H9 (cell line): Measurements from ENCODE around the gene OR51V1. TPM values are rescaled to one million over a fixed set of nuclear protein-coding genes. Genes with fewer than 3 reads are reported as not detected.

ENCODE experiments used
- DNase-seq: peaks from one replicate; pipeline ENCODE4 v3.0.0-alpha.2; 2017
- H2AFZ ChIP-seq: one replicate; pipeline ENCODE4 v1.6.1; 2013; ENCODE audit warnings: mild to moderate bottlenecking, low read length, control low read depth, moderate library complexity
- H2AK5ac ChIP-seq: 2 replicates; pipeline ENCODE4 v1.6.1; 2013; ENCODE audit warnings: low read length, control low read depth, mixed read lengths; ENCODE audit not compliant: insufficient read length
- H2BK120ac ChIP-seq: one replicate; pipeline ENCODE4 v1.6.1; 2013; ENCODE audit warnings: low read depth, mild to moderate bottlenecking, low read length, control low read depth, inconsistent platforms; ENCODE audit not compliant: poor library complexity, severe bottlenecking
- H2BK12ac ChIP-seq: 2 replicates; pipeline ENCODE4 v1.6.1; 2013; ENCODE audit warnings: low read length, control low read depth, mixed read lengths, low read depth; ENCODE audit not compliant: insufficient read length
- H2BK15ac ChIP-seq: 2 replicates; pipeline ENCODE4 v1.6.1; 2013; ENCODE audit warnings: low read depth, low read length, control low read depth
- H2BK20ac ChIP-seq: one replicate; pipeline ENCODE4 v1.6.1; 2013; ENCODE audit warnings: low read depth, mild to moderate bottlenecking, low read length, control low read depth, inconsistent platforms; ENCODE audit not compliant: poor library complexity, severe bottlenecking
- H2BK5ac ChIP-seq: 2 replicates; pipeline ENCODE4 v1.6.1; 2013; ENCODE audit warnings: low read length, control low read depth, mixed read lengths; ENCODE audit not compliant: insufficient read length
- H3K14ac ChIP-seq: 2 replicates; pipeline ENCODE4 v1.6.1; 2013; ENCODE audit warnings: low read length, control low read depth; ENCODE audit not compliant: insufficient read depth
- H3K18ac ChIP-seq: 2 replicates; pipeline ENCODE4 v1.6.1; 2013; ENCODE audit warnings: low read depth, mild to moderate bottlenecking, mixed read lengths, low read length, control low read depth; ENCODE audit not compliant: insufficient read length
- H3K23ac ChIP-seq: 2 replicates; pipeline ENCODE4 v1.6.1; 2013; ENCODE audit warnings: low read length, control low read depth, mixed read lengths, low read depth; ENCODE audit not compliant: insufficient read length
- H3K23me2 ChIP-seq: 2 replicates; pipeline ENCODE4 v1.6.1; 2013; ENCODE audit warnings: low read depth, mild to moderate bottlenecking, mixed read lengths, low read length, control low read depth; ENCODE audit not compliant: insufficient read length, poor library complexity, severe bottlenecking
- H3K27ac ChIP-seq: 2 replicates; pipeline ENCODE4 v1.5.1; 2013; ENCODE audit warnings: low read length, control low read depth, mixed read lengths, low read depth; ENCODE audit not compliant: insufficient read length
- H3K27me3 ChIP-seq: 2 replicates; pipeline ENCODE4 v1.6.1; 2013; ENCODE audit warnings: low read length, control low read depth, inconsistent platforms; ENCODE audit not compliant: insufficient read depth
- H3K4ac ChIP-seq: 2 replicates; pipeline ENCODE4 v1.6.1; 2013; ENCODE audit warnings: low read depth, mild to moderate bottlenecking, control low read depth, inconsistent platforms, low read length, moderate library complexity
- H3K4me1 ChIP-seq: 2 replicates; pipeline ENCODE4 v1.6.1; 2013; ENCODE audit warnings: low read length, control low read depth, inconsistent platforms; ENCODE audit not compliant: insufficient read depth
- H3K4me2 ChIP-seq: 2 replicates; pipeline ENCODE4 v1.6.1; 2013; ENCODE audit warnings: low read length, control low read depth, mixed read lengths; ENCODE audit not compliant: insufficient read length, insufficient read depth
- H3K56ac ChIP-seq: 2 replicates; pipeline ENCODE4 v1.6.1; 2013; ENCODE audit warnings: low read depth, mild to moderate bottlenecking, mixed read lengths, low read length, control low read depth; ENCODE audit not compliant: insufficient read length
- H3K79me1 ChIP-seq: 2 replicates; pipeline ENCODE4 v1.6.1; 2013; ENCODE audit warnings: low read depth, mild to moderate bottlenecking, moderate library complexity, low read length, control low read depth, inconsistent platforms; ENCODE audit not compliant: insufficient read depth, poor library complexity, severe bottlenecking
- H3K79me2 ChIP-seq: 2 replicates; pipeline ENCODE4 v1.6.1; 2013; ENCODE audit warnings: low read length, control low read depth, inconsistent platforms; ENCODE audit not compliant: insufficient read depth
- H3K9ac ChIP-seq: 2 replicates; pipeline ENCODE4 v1.6.1; 2013; ENCODE audit warnings: low read length, control low read depth, mixed read lengths; ENCODE audit not compliant: insufficient read length; ENCODE audit errors: extremely low read depth
- H3K9me3 ChIP-seq: one replicate; pipeline ENCODE4 v1.6.1; 2013; ENCODE audit warnings: low read depth, low read length, inconsistent platforms; ENCODE audit not compliant: control insufficient read depth
- H3T11ph ChIP-seq: one replicate; pipeline ENCODE4 v1.6.1; 2013; ENCODE audit warnings: mild to moderate bottlenecking, low read length, control low read depth, inconsistent platforms
- H4K20me1 ChIP-seq: one replicate; pipeline ENCODE4 v1.6.1; 2013; ENCODE audit not compliant: control insufficient read depth, insufficient read length, insufficient read depth
- H4K5ac ChIP-seq: 2 replicates; pipeline ENCODE4 v1.6.1; 2013; ENCODE audit warnings: low read depth, mild to moderate bottlenecking, mixed read lengths, low read length, control low read depth; ENCODE audit not compliant: insufficient read length
- H4K8ac ChIP-seq: replicated peaks from 2 replicates; pipeline ENCODE4 v1.6.1; 2013; ENCODE audit warnings: low read length, control low read depth, mixed read lengths, low read depth; ENCODE audit not compliant: insufficient read length
- H4K91ac ChIP-seq: 2 replicates; pipeline ENCODE4 v1.6.1; 2013; ENCODE audit warnings: low read depth, mild to moderate bottlenecking, moderate library complexity, mixed read lengths, low read length, control low read depth; ENCODE audit not compliant: insufficient read length
- H3K27ac Mint-ChIP-seq, 3 experiments: 2 replicates in 2 of 3; 3 replicates in 1 of 3; pipeline ENCODE4 v1.8.0; 2020 to 2021; ENCODE audit warnings: mixed read lengths in 3 of 3, mild to moderate bottlenecking in 1 of 3, moderate library complexity in 1 of 3
- H3K27me3 Mint-ChIP-seq: 2 replicates; pipeline ENCODE4 v1.8.0; 2021; ENCODE audit warnings: low read depth, mild to moderate bottlenecking, moderate library complexity, mixed read lengths
- H3K36me3 Mint-ChIP-seq, 3 experiments: 2 replicates in 2 of 3; 3 replicates in 1 of 3; pipeline ENCODE4 v1.8.0; 2020 to 2021; ENCODE audit warnings: low read depth in 3 of 3, mixed read lengths in 3 of 3; ENCODE audit not compliant: insufficient read depth in 1 of 3
- H3K4me1 Mint-ChIP-seq, 2 experiments: 2 replicates each; pipeline ENCODE4 v1.8.0; 2020; ENCODE audit warnings: mixed read lengths in 2 of 2
- H3K4me3 Mint-ChIP-seq, 2 experiments: 2 replicates in 1 of 2; 3 replicates in 1 of 2; pipeline ENCODE4 v1.8.0; 2020 to 2021; ENCODE audit warnings: mild to moderate bottlenecking in 2 of 2, mixed read lengths in 2 of 2, moderate library complexity in 1 of 2
- H3K9me3 Mint-ChIP-seq, 2 experiments: 2 replicates in 1 of 2; 3 replicates in 1 of 2; pipeline ENCODE4 v1.8.0; 2020; ENCODE audit warnings: mild to moderate bottlenecking in 2 of 2, mixed read lengths in 2 of 2, moderate library complexity in 1 of 2
- WGBS: extraction: QIAGEN DNeasy Blood & Tissue Kit; methylation state at CpG from one replicate; pipeline ENCODE4 v1.1.7; 2013; ENCODE audit warnings: missing lambda C conversion rate, low lambda C conversion rate, mixed read lengths; ENCODE audit not compliant: insufficient read length; ENCODE audit errors: extremely low coverage; 5-methylcytosine and 5-hydroxymethylcytosine counted together
- total RNA-seq: library from RNA; stranded (reverse); gene quantifications from 2 replicates; pipeline ENCODE4 v1.2.1, GENCODE V29; 2021
- TF ChIP-seq, protein P1 (sequence below): fragments of 200-600 bp; sonication (generic); conservative IDR thresholded peaks from 3 replicates; pipeline ENCODE4 v1.8.0; 2021; ENCODE audit warnings: antibody characterized with exemption, mild to moderate bottlenecking

The OR51V1 gene
- total RNA-seq, 1 experiment from 2014 or later, result not detected

DNA sequence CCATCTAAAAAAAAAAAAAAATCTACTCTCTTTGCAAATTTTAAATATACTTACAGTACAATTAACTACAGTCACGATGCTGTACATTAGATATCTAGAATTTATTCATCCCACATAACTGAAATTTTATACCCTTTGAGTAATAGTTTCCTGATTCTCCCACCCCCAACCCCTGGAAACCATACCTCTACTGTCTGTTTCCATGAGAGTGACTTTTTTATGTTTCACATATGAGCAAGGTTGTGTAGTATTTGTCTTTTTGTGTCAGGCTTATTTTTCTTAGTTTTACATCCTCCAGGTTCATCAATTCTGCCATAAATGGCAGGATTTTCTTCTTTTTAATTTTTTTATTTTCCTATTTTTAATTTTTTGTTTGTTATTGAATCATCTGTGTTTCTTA is 23.2 kb upstream of the OR51V1 start:
- no peaks in the 10 kb centered on the region for H3K27me3 Mint-ChIP-seq
- peaks cover 25 to 29% of the 10 kb centered on the region in 2 experiments for H3K9me3 Mint-ChIP-seq
- Histone ChIP-seq H3K4ac (no peak overlapping the region), H3K56ac (no peak overlapping the region), H3K23me2 (no peaks in the 10 kb centered on the region), H2AFZ (no peak overlapping the region), H4K20me1 (no peaks in the 10 kb centered on the region), H3K27me3 (no peaks in the 10 kb centered on the region), H3K79me2 (no peaks in the 10 kb centered on the region), H2AK5ac (no peak overlapping the region), H2BK120ac (no peak overlapping the region), H3K9me3 (no peaks in the 10 kb centered on the region), H3K9ac (no peak overlapping the region), H3K18ac (no peak overlapping the region), H2BK15ac (no peak overlapping the region), H4K5ac (no peak overlapping the region), H2BK5ac (no peak overlapping the region), H3K4me1 (no peaks in the 10 kb centered on the region), H4K8ac (no peak overlapping the region), H4K91ac (no peak overlapping the region), H3K14ac (no peak overlapping the region), H2BK20ac (no peak overlapping the region), H3K79me1 (no peaks in the 10 kb centered on the region), H2BK12ac (no peak overlapping the region), H3K4me2 (no peak overlapping the region), H3K23ac (no peak overlapping the region), H3T11ph (no peak overlapping the region), H3K27ac (no peak overlapping the region)
- DNase-seq, result no peak
- no peak overlapping the region for H3K27ac Mint-ChIP-seq
- WGBS, result no CpG with 5 or more reads among the region's 1 CpG
- H3K4me3 Mint-ChIP-seq, result no peak overlapping the region
- H3K36me3 Mint-ChIP-seq, result peaks cover 6 to 23% (median 16%) of the 10 kb centered on the region in 3 experiments; a peak in 6 of 7 replicates
- TF ChIP-seq, protein P1, sequence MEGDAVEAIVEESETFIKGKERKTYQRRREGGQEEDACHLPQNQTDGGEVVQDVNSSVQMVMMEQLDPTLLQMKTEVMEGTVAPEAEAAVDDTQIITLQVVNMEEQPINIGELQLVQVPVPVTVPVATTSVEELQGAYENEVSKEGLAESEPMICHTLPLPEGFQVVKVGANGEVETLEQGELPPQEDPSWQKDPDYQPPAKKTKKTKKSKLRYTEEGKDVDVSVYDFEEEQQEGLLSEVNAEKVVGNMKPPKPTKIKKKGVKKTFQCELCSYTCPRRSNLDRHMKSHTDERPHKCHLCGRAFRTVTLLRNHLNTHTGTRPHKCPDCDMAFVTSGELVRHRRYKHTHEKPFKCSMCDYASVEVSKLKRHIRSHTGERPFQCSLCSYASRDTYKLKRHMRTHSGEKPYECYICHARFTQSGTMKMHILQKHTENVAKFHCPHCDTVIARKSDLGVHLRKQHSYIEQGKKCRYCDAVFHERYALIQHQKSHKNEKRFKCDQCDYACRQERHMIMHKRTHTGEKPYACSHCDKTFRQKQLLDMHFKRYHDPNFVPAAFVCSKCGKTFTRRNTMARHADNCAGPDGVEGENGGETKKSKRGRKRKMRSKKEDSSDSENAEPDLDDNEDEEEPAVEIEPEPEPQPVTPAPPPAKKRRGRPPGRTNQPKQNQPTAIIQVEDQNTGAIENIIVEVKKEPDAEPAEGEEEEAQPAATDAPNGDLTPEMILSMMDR, result no peak
- no peaks in the 10 kb centered on the region for H3K4me1 Mint-ChIP-seq
